Fibroblast of villous mesenchyme (primary cell): ENCODE measurements around the gene FYN. TPM values are rescaled to one million over a fixed set of nuclear protein-coding genes. Genes with fewer than 3 reads are reported as not detected.

ENCODE experiments used
- DNase-seq: peaks from one replicate; pipeline ENCODE4 v3.0.0-alpha.2; 2010; ENCODE audit warnings: low read depth
- H3K4me3 ChIP-seq: 2 replicates; pipeline ENCODE4 v1.5.1; 2011; ENCODE audit warnings: low read depth, mild to moderate bottlenecking, low read length
- CTCF ChIP-seq: IDR thresholded peaks from 2 replicates; pipeline ENCODE4 v1.5.1; 2012; ENCODE audit warnings: low read depth, mild to moderate bottlenecking, low read length; ENCODE audit not compliant: insufficient read depth
- total RNA-seq: library from RNA; depleted of rRNA; stranded (reverse); fragments of >200 nt; gene quantifications from 2 replicates; pipeline ENCODE4 v1.2.3, GENCODE V29; 2012

FYN gene
- total RNA-seq, 1 donor: 26.8 TPM

GRCh38 chr6:111674413-111674812, 198.8 kb downstream of the FYN start:
- H3K4me3 ChIP-seq: no peak overlapping the region
- TF ChIP-seq CTCF: no peak
- DNase-seq: no peak

- no peak for TF ChIP-seq CTCF
- no peak overlapping the region for H3K4me3 ChIP-seq
- DNase-seq: no peak
Observed at GRCh38 chr6:111673937-111674336, 199.3 kb downstream of the FYN start.

GRCh38 chr6:111673532-111673931, 199.7 kb downstream of the FYN start:
- TF ChIP-seq CTCF: no peak
- DNase-seq: no peak
- no peak overlapping the region for H3K4me3 ChIP-seq

GRCh38 chr6:111672761-111673450, 200.3 kb downstream of the FYN start:
- DNase-seq: no peak
- H3K4me3 ChIP-seq: no peak overlapping the region
- no peak for TF ChIP-seq CTCF

GRCh38 chr6:111669326-111669725, 203.9 kb downstream of the FYN start:
- TF ChIP-seq CTCF: no peak
- no peak for DNase-seq
- H3K4me3 ChIP-seq: no peak overlapping the region

GRCh38 chr6:111668410-111668809, 204.8 kb downstream of the FYN start:
- peak; percentile 38 for TF ChIP-seq CTCF
- DNase-seq: no peak
- no peak overlapping the region for H3K4me3 ChIP-seq

- no peak for DNase-seq
- TF ChIP-seq CTCF: no peak
- H3K4me3 ChIP-seq: no peak overlapping the region
Observed at GRCh38 chr6:111667931-111668330, 205.3 kb downstream of the FYN start.
